GM18505 (cell line): ENCODE measurements around the gene SMIM35.
"Not testable (repeated sequence)": the region's sequence is repeated elsewhere in the genome, so short reads cannot be mapped to it uniquely, and the experiment has no call there.

ENCODE experiments used
- ATAC-seq: cut with Tn5 transposase; IDR thresholded peaks from one replicate; pipeline ENCODE4 v1.9.1; 2021; ENCODE audit not compliant: unreplicated experiment
- POLR2A ChIP-seq: IDR thresholded peaks from 4 replicates; pipeline ENCODE4 v1.6.1; 2011; ENCODE audit warnings: borderline replicate concordance; ENCODE audit not compliant: insufficient read depth, insufficient read length; ENCODE audit errors: extremely low read depth

SMIM35 gene

GRCh38 chr11:118009864-118010737, 76.7 kb downstream of the SMIM35 start:
- no peak for TF ChIP-seq POLR2A
- no peak for ATAC-seq

GRCh38 chr11:118008271-118008911, 78.4 kb downstream of the SMIM35 start:
- no peak for TF ChIP-seq POLR2A
- no peak for ATAC-seq

GRCh38 chr11:118007563-118008270, 79.0 kb downstream of the SMIM35 start:
- ATAC-seq = not testable (repeated sequence)

GRCh38 chr11:118007040-118007439, 79.7 kb downstream of the SMIM35 start:
- no peak for ATAC-seq
- TF ChIP-seq POLR2A = no peak

GRCh38 chr11:118006153-118006534, 80.6 kb downstream of the SMIM35 start:
- ATAC-seq = no peak
- no peak for TF ChIP-seq POLR2A

- no peak for ATAC-seq
- no peak for TF ChIP-seq POLR2A
Observed at GRCh38 chr11:118005224-118006152, 81.3 kb downstream of the SMIM35 start.

- ATAC-seq = no peak
- TF ChIP-seq POLR2A = no peak
Observed at GRCh38 chr11:118004543-118005223, 82.1 kb downstream of the SMIM35 start.

- ATAC-seq = no peak
- TF ChIP-seq POLR2A = no peak
Observed at GRCh38 chr11:118003456-118003855, 83.3 kb downstream of the SMIM35 start.

- ATAC-seq = no peak
- no peak for TF ChIP-seq POLR2A
Observed at GRCh38 chr11:118002541-118003423, 84.0 kb downstream of the SMIM35 start.

GRCh38 chr11:118002010-118002540, 84.7 kb downstream of the SMIM35 start:
- no peak for ATAC-seq
- TF ChIP-seq POLR2A = no peak

GRCh38 chr11:118001494-118001971, 85.2 kb downstream of the SMIM35 start:
- no peak for ATAC-seq
- no peak for TF ChIP-seq POLR2A

GRCh38 chr11:118000850-118001228, 85.9 kb downstream of the SMIM35 start:
- TF ChIP-seq POLR2A = no peak
- no peak for ATAC-seq
